Gastrocnemius medialis (tissue), 4 donors: ENCODE results near the gene DOCK4. TPM values are rescaled to one million over a fixed set of nuclear protein-coding genes. Genes with fewer than 3 reads are reported as not detected.

ENCODE experiments used
- ATAC-seq, 2 donors: fragments of 150-250 bp; one replicate each; pipeline ENCODE4 v1.9.1; 2016
- DNase-seq, 2 donors: peaks; one replicate each; pipeline ENCODE4 v3.0.0-alpha.2; 2019
- H3K27ac ChIP-seq, 4 donors: fragments of 200-600 bp; sonication (generic); 1 replicate in 1 of 4; 2 replicates in 3 of 4; pipeline ENCODE4 v1.5.1; 2016 to 2018; ENCODE audit warnings: mild to moderate bottlenecking in 2 of 4, moderate library complexity in 1 of 4
- H3K27me3 ChIP-seq, 3 donors: fragments of 200-600 bp; sonication (generic) in 2 of 3; 1 replicate in 1 of 3; 2 replicates in 2 of 3; pipeline versions ENCODE4 v1.5.1 to v1.6.0; 2016 to 2019; ENCODE audit warnings: mild to moderate bottlenecking in 1 of 3, moderate library complexity in 1 of 3
- H3K36me3 ChIP-seq, 2 donors: fragments of 200-600 bp; sonication (generic) in 1 of 2; one replicate each; pipeline ENCODE4 v1.5.1; 2017 to 2018
- H3K4me1 ChIP-seq, 2 donors: fragments of 200-600 bp; sonication (generic) in 1 of 2; one replicate each; pipeline ENCODE4 v1.5.1; 2016 to 2017; ENCODE audit warnings: mild to moderate bottlenecking in 2 of 2
- H3K4me3 ChIP-seq, 4 donors: fragments of 200-600 bp; sonication (generic) in 3 of 4; 1 replicate in 1 of 4; 2 replicates in 3 of 4; pipeline ENCODE4 v1.5.1; 2016 to 2019; ENCODE audit warnings: mild to moderate bottlenecking in 2 of 4
- H3K9me3 ChIP-seq, 3 donors: fragments of 200-600 bp; sonication (generic) in 2 of 3; 1 replicate in 1 of 3; 2 replicates in 2 of 3; pipeline ENCODE4 v1.5.1; 2016 to 2019
- CTCF ChIP-seq, 5 experiments: fragments of 450-650 bp in 3 of 5; fragments of 200-600 bp in 2 of 5; sonication (generic) in 2 of 5; IDR thresholded peaks in 4 of 5; conservative IDR thresholded peaks in 1 of 5; 1 replicate in 4 of 5; 2 replicates in 1 of 5; pipeline ENCODE4 v1.5.1; 2016 to 2019; ENCODE audit warnings: antibody characterized with exemption in 5 of 5, mild to moderate bottlenecking in 3 of 5, moderate library complexity in 3 of 5
- POLR2A ChIP-seq, 2 donors: fragments of 450-650 bp; IDR thresholded peaks; one replicate each; pipeline ENCODE4 v1.6.1; 2017; ENCODE audit warnings: antibody characterized with exemption in 2 of 2, mild to moderate bottlenecking in 2 of 2, moderate library complexity in 2 of 2
- in situ Hi-C, 4 donors: fragments of 200-750 bp; cut with MboI; loops; one replicate each; pipeline versions ENCODE4 v1.15.0 to v1.8.0; 2017; ENCODE audit warnings: low sequenced_read_pairs in 4 of 4
- intact Hi-C: fragments of 100-400 bp; cut with DNase I; formaldehyde crosslinking; loops from one replicate; pipeline ENCODE4 v1.15.1; 2023; ENCODE audit warnings: low total_unique reads
- total RNA-seq, 4 donors: library from RNA; depleted of rRNA; stranded (reverse); fragments of >200 nt; gene quantifications; one replicate each; pipeline versions ENCODE4 v1.1.0 to v1.2.3, GENCODE V29; 2016

Gene DOCK4
- total RNA-seq, 4 donors from 2014 or later, result 8.7 to 12.0 (median 10.2) TPM

DNA sequence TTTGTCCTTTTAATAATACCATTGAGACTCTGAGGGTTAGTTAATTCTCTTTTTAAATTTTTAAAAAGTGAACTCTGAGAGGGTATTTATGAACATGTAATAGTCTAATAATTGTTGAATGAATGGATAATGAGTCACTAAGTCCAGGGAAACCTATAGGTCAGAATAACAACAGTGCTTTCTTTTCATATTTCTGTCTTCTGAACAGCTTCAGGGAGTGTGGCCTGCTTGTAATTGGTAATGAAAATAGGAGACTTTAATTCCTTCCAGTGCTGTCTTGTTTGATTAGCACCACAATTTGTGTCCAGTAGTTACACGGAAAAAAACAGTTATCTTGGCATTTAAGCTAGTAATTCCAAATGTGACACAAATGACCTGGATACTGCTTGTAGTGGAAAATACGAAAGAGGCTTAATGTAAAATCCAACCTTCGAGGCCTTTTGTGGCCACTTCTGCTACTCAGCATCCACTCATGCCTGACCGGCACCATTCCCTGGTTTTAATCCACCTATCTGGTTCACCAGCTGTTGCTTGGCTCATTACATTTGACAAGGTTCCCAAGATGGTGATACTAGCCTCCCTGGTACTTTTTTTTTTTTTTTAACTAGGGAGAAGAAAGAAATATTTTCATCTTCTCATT is 494.7 kb downstream of the DOCK4 start:
- no peaks in the 10 kb centered on the region for H3K27me3 ChIP-seq
- H3K27ac ChIP-seq, result no peak overlapping the region
- in situ Hi-C loops (no loop called here), intact Hi-C loops (no loop called here)
- H3K4me1 ChIP-seq, result no peaks in the 10 kb centered on the region
- ATAC-seq (no peak), DNase-seq (no peak)
- no peak overlapping the region for H3K4me3 ChIP-seq
- no peaks in the 10 kb centered on the region for H3K9me3 ChIP-seq
- H3K36me3 ChIP-seq, result no peaks in the 10 kb centered on the region
- TF ChIP-seq POLR2A (IDR thresholded peaks at IDR 0.05), result no peak
- TF ChIP-seq CTCF (IDR thresholded peaks at IDR 0.05 in 4 of 5, conservative IDR thresholded peaks at IDR 0.05 in 1 of 5), result no peak

- Histone ChIP-seq H3K27me3 (no peaks in the 10 kb centered on the region), H3K36me3 (no peaks in the 10 kb centered on the region), H3K9me3 (no peaks in the 10 kb centered on the region), H3K4me1 (no peaks in the 10 kb centered on the region), H3K27ac (no peak overlapping the region), H3K4me3 (no peak overlapping the region)
- no peak for TF ChIP-seq POLR2A (IDR thresholded peaks at IDR 0.05)
- TF ChIP-seq CTCF (IDR thresholded peaks at IDR 0.05 in 4 of 5, conservative IDR thresholded peaks at IDR 0.05 in 1 of 5), result no peak
- in situ Hi-C loops (no loop called here), intact Hi-C loops (no loop called here)
- ATAC-seq (no peak), DNase-seq (no peak)
Measured at GRCh38 chr7:111710839-111711380, 495.3 kb downstream of the DOCK4 start.

GRCh38 chr7:111708072-111708471 is 498.1 kb downstream of the DOCK4 start:
- H3K27me3 ChIP-seq, result no peaks in the 10 kb centered on the region
- H3K27ac ChIP-seq, result no peak overlapping the region
- ATAC-seq (no peak), DNase-seq (no peak)
- no peaks in the 10 kb centered on the region for H3K36me3 ChIP-seq
- TF ChIP-seq POLR2A (IDR thresholded peaks at IDR 0.05) (no peak), CTCF (IDR thresholded peaks at IDR 0.05 in 4 of 5, conservative IDR thresholded peaks at IDR 0.05 in 1 of 5) (no peak)
- H3K4me3 ChIP-seq, result no peak overlapping the region
- intact Hi-C loops, result no loop called here
- H3K4me1 ChIP-seq, result no peaks in the 10 kb centered on the region
- no peaks in the 10 kb centered on the region for H3K9me3 ChIP-seq
- in situ Hi-C loops, result no loop called here

DNA sequence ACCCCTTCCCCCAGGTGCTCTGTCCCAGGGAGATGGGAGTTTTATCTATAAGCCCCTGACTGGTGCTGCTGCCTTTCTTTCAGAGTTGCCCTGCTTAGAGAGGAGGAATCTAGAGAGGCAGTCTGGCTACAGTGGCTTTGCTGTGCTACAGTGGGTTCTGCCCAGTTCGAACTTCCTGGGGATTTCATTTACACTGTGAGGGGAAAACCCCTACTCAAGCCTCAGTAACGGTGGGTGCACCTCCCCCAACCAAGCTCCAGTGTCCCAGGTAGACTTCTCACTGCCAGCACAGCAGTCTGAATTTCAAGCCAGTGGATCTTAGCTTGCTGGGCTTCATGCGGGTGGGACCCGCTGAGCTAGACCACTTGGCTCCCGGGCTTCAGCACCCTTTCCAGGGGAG is 500.4 kb downstream of the DOCK4 start:
- no peak for DNase-seq
- TF ChIP-seq POLR2A (IDR thresholded peaks at IDR 0.05), result no peak
- no peak for TF ChIP-seq CTCF (IDR thresholded peaks at IDR 0.05 in 4 of 5, conservative IDR thresholded peaks at IDR 0.05 in 1 of 5)
- Histone ChIP-seq H3K4me1 (no peaks in the 10 kb centered on the region), H3K9me3 (no peaks in the 10 kb centered on the region), H3K36me3 (no peaks in the 10 kb centered on the region), H3K4me3 (no peak overlapping the region), H3K27me3 (no peaks in the 10 kb centered on the region), H3K27ac (no peak overlapping the region)
- in situ Hi-C loops, result no loop called here
- intact Hi-C loops, result no loop called here
- ATAC-seq, result no peak

DNA sequence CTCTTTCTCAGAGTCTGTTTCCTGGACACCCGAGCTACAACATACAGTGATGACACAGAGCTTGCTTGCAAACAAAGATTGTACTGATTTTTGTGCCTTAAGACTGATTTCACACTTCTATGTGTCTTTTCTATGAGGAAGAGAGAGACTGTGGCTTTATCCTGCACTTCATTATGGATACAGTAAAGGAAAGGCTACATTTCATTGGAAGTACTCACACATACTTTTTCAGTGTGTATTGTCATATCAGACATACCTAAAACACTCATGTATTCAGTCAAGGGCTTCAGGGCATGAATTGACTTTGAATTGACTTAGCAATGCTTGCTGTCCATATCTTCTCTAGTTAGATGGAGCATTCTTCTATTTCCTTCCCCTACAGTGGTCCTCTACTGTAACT is 508.4 kb downstream of the DOCK4 start:
- Histone ChIP-seq H3K4me3 (no peak overlapping the region), H3K36me3 (no peaks in the 10 kb centered on the region), H3K27me3 (no peaks in the 10 kb centered on the region), H3K27ac (no peak overlapping the region), H3K9me3 (no peaks in the 10 kb centered on the region), H3K4me1 (no peaks in the 10 kb centered on the region)
- ATAC-seq (no peak), DNase-seq (no peak)
- intact Hi-C loops (no loop called here), in situ Hi-C loops (no loop called here)
- TF ChIP-seq POLR2A (IDR thresholded peaks at IDR 0.05) (no peak), CTCF (IDR thresholded peaks at IDR 0.05 in 4 of 5, conservative IDR thresholded peaks at IDR 0.05 in 1 of 5) (no peak)
